Activated CD4-positive, alpha-beta memory T cell treated with anti-CD3 and anti-CD28 coated beads for 36 hours (primary cell): ENCODE results near the gene EFNA5. TPM values are rescaled to one million over a fixed set of nuclear protein-coding genes. Genes with fewer than 3 reads are reported as not detected.

ENCODE experiments used
- CTCF ChIA-PET: fragments of 350-600 bp; sonication (Branson Sonifier 250); formaldehyde crosslinking; loops from one replicate; lab custom pipeline; 2021; ENCODE audit warnings: antibody characterized with exemption, inconsistent platforms; lab: Charles Lee
- POLR2A ChIA-PET: fragments of 350-600 bp; sonication (Branson Sonifier 250); formaldehyde crosslinking; loops from one replicate; lab custom pipeline; 2021; ENCODE audit warnings: antibody characterized with exemption; lab: Charles Lee
- DNase-seq: peaks from one replicate; pipeline ENCODE4 v3.0.0-alpha.2; 2020
- H3K27ac Mint-ChIP-seq: one replicate; pipeline ENCODE4 v1.8.0; 2021; ENCODE audit warnings: mixed read lengths
- H3K27me3 Mint-ChIP-seq: one replicate; pipeline ENCODE4 v1.8.0; 2021; ENCODE audit warnings: mixed read lengths
- H3K36me3 Mint-ChIP-seq: one replicate; pipeline ENCODE4 v1.8.0; 2021; ENCODE audit warnings: mixed read lengths
- H3K4me1 Mint-ChIP-seq: one replicate; pipeline ENCODE4 v1.8.0; 2021; ENCODE audit warnings: low read depth, mixed read lengths
- H3K4me3 Mint-ChIP-seq: one replicate; pipeline ENCODE4 v1.8.0; 2021; ENCODE audit warnings: mild to moderate bottlenecking, mixed read lengths
- H3K9me3 Mint-ChIP-seq: one replicate; pipeline ENCODE4 v1.8.0; 2021; ENCODE audit warnings: mixed read lengths
- intact Hi-C: fragments of 100-400 bp; cut with micrococcal nuclease; formaldehyde crosslinking; loops from one replicate; pipeline ENCODE4 v1.15.1; 2023
- total RNA-seq, 2 experiments: library from RNA; stranded (reverse); gene quantifications; one replicate each; pipeline ENCODE4 v1.2.3, GENCODE V29; 2021

The EFNA5 gene
- total RNA-seq, 2 experiments from 2014 or later: not detected

DNA sequence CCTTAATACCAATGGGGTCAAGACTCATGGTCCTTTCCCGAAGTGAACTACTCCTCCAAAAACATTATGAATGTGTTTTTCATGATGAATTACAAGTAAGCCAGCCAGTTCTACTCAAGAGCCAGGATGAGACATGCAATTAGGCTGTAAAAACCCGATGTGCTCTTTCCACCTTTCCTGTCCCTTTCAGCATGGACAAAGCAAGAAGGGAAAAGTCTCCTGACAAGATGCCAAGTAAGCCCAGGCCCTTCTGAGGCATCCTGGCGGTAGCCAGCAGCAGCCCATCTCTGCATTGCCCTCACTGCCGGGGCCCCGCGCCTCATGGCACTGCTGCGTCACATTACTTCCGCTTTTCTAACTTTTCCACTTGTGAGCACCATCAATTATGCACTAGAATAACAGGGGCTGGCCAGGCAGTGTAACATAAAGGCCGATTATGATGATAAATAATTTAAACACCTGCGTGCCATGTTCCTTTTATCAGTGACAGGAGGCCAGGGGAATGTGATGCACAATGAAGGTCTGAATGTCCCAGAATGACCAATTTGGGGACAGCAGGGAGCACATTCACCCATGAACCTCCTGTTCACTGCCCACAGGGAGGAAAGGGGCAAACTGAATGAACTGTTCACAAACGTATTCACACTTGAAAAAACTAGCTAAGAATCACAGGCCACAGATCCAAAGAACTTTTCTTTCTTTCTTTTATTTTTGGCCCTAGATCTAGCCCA lies 37.4 kb downstream of the EFNA5 start:
- Mint-ChIP-seq H3K4me3 (no peak overlapping the region), H3K9me3 (no peaks in the 10 kb centered on the region), H3K36me3 (no peaks in the 10 kb centered on the region), H3K4me1 (no peaks in the 10 kb centered on the region), H3K27me3 (peaks cover 8% of the 10 kb centered on the region), H3K27ac (no peak overlapping the region)
- ChIA-PET CTCF (no interaction called here), POLR2A (no interaction called here)
- DNase-seq: no peak
- intact Hi-C loops: no loop called here

DNA sequence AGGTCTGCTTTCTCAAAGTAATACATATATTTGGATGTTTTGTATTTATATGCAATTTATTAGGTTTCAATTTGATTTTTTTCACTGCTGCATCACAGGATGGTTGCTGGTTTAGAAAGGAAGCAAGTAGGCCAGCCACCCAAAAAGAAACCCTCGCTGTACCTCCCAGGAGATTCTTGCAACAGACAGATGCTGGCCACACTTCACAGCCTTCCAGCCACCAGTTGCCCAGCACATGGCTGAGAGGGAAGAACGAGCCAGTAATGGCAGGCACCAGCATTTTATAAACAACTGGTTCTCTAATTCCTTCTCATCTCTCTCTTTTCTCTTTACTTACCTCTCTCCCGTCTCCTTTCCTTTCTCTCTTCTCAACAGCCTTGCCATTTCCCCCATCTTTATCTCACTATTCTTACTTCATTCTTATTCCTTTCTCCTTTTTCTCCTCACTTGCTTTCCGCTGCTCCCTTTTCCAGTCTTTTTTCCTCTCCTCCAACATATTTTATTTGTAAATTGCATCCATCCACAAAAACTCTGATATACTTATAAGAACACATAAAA lies 38.9 kb downstream of the EFNA5 start:
- Mint-ChIP-seq H3K36me3 (no peaks in the 10 kb centered on the region), H3K9me3 (no peaks in the 10 kb centered on the region), H3K4me3 (no peak overlapping the region), H3K4me1 (no peaks in the 10 kb centered on the region), H3K27me3 (peaks cover 8% of the 10 kb centered on the region), H3K27ac (no peak overlapping the region)
- ChIA-PET CTCF (no interaction called here), POLR2A (no interaction called here)
- intact Hi-C loops: no loop called here
- no peak for DNase-seq

DNA sequence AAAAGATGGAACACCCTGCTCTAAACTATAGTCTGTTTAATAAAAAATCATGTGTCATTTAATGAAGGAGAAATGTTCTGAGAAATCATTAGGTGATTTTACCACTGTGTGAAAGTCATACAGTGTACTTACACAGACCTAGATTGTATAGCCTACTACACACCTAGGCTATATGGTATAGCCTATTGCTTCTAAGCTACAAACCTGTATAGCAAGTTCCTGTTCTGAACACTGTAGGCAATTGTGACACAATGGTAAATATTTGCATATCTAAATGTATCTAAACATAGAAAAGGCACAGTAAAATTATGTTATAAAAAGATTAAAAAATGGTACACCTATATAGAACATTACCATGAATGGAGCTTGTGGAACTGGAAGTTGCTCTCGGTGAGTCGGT lies 40.6 kb downstream of the EFNA5 start:
- DNase-seq: no peak
- ChIA-PET POLR2A (no interaction called here), CTCF (no interaction called here)
- intact Hi-C loops: no loop called here
- Mint-ChIP-seq H3K4me1 (no peaks in the 10 kb centered on the region), H3K36me3 (no peaks in the 10 kb centered on the region), H3K4me3 (no peak overlapping the region), H3K27ac (no peak overlapping the region), H3K9me3 (no peaks in the 10 kb centered on the region), H3K27me3 (peaks cover 8% of the 10 kb centered on the region)

DNA sequence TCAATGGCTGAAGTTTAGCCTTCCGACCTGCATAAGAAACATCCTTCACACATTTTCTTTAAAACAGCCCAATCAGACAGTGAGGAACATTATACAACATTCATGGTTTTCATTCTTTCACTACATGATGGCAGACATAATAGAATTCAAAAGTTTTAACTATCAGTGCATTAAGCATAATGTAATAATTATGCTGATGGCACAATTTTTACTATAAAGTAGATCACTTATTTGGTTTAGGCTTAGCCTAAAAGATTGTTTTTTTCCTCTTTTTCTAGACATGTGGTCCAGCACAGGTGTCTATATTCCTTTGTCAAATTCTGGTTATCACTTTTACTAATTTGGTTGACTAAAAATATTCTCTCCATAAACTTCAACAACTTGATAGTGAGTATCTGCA lies 46.5 kb downstream of the EFNA5 start:
- Mint-ChIP-seq H3K36me3 (no peaks in the 10 kb centered on the region), H3K27me3 (no peaks in the 10 kb centered on the region), H3K4me3 (no peak overlapping the region), H3K9me3 (no peaks in the 10 kb centered on the region), H3K4me1 (no peaks in the 10 kb centered on the region), H3K27ac (no peak overlapping the region)
- intact Hi-C loops: no loop called here
- DNase-seq: no peak
- ChIA-PET POLR2A (no interaction called here), CTCF (no interaction called here)

DNA sequence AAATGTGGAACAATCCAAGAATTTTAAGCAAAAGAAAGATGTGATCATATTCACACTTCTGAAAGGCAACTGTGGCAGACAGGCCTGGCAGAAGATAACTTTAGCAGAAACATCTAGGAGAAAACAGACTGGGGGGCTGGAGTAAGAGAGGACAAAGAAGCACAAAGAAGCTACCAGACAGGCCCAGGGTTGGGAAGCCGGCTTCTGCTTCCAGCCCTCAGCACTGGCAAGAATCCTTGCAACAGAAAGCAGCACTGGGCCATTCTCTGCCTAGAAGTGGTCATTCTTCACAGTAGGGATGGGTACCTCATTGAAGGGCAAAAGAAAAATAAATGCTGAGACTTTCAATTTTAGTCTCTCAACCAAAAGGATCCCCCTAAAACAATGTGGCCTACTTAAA lies 49.6 kb downstream of the EFNA5 start:
- Mint-ChIP-seq H3K27ac (no peak overlapping the region), H3K36me3 (no peaks in the 10 kb centered on the region), H3K4me1 (no peaks in the 10 kb centered on the region), H3K27me3 (no peaks in the 10 kb centered on the region), H3K4me3 (no peak overlapping the region), H3K9me3 (no peaks in the 10 kb centered on the region)
- intact Hi-C loops: no loop called here
- CTCF ChIA-PET: no interaction called here
- POLR2A ChIA-PET: no interaction called here
- no peak for DNase-seq

DNA sequence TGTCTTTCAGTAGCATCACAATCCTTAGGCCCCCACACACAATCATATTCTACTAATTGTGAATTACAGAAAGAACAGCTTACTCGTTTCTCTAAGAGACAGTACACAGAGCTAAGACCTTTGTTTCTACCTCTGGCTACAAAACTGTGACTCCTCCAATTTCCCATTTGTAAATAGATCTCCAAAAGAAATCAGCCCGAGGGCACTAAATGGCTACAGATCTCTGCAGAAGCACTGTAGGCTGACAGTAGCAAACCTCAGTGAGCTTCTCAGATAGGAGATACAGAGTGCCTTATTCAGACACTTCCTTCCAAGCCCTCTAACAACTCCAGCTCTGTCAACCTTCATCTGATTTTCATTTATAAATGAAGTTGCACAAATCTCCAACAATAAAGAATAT lies 51.0 kb downstream of the EFNA5 start:
- H3K4me1 Mint-ChIP-seq: no peaks in the 10 kb centered on the region
- no peaks in the 10 kb centered on the region for H3K36me3 Mint-ChIP-seq
- ChIA-PET POLR2A (no interaction called here), CTCF (no interaction called here)
- no peak for DNase-seq
- no peak overlapping the region for H3K4me3 Mint-ChIP-seq
- no peaks in the 10 kb centered on the region for H3K27me3 Mint-ChIP-seq
- no peaks in the 10 kb centered on the region for H3K9me3 Mint-ChIP-seq
- H3K27ac Mint-ChIP-seq: no peak overlapping the region
- intact Hi-C loops: no loop called here

DNA sequence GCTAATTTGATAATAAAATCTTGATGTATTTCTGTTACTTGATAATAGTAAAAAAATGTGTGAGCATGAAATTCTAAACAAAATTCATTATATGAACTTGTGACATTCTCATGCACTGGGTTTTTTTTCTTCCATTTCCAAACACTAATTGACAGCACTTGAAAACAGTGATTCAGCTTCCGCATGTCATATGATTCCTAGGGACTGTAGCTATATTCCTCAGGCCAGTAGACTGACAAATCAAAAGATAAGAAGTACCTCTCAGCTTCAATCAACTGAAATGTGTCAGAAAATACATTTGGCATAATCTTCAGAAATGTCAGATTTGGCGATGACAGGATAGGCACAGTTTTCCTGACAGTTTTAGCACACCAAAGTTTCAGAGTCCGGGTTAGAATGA lies 52.5 kb downstream of the EFNA5 start:
- no peaks in the 10 kb centered on the region for H3K36me3 Mint-ChIP-seq
- POLR2A ChIA-PET: no interaction called here
- H3K4me3 Mint-ChIP-seq: no peak overlapping the region
- intact Hi-C loops: no loop called here
- no peak overlapping the region for H3K27ac Mint-ChIP-seq
- CTCF ChIA-PET: no interaction called here
- no peaks in the 10 kb centered on the region for H3K9me3 Mint-ChIP-seq
- H3K4me1 Mint-ChIP-seq: no peaks in the 10 kb centered on the region
- no peak for DNase-seq
- peaks cover 3% of the 10 kb centered on the region for H3K27me3 Mint-ChIP-seq

DNA sequence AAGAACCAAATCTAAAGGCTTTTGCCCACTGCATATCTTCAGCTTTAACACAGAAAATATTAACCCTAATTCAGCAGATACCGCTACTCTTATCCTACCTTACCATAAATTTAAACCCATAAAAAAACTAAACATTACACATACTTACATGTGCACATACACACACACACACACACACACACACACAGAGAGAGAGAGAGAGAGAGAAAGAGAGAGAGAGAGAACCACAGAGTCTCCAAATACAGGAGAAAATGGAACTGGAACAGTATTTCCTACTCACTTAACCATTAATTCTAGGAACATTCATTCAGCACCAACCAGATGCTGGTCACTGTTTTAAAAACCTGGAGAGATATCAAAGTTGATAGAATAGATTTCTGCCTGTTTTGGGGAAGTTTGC lies 53.7 kb downstream of the EFNA5 start:
- Mint-ChIP-seq H3K27me3 (peaks cover 3% of the 10 kb centered on the region), H3K4me3 (no peak overlapping the region), H3K27ac (no peak overlapping the region), H3K4me1 (no peaks in the 10 kb centered on the region), H3K9me3 (no peaks in the 10 kb centered on the region), H3K36me3 (no peaks in the 10 kb centered on the region)
- intact Hi-C loops: no loop called here
- CTCF ChIA-PET: no interaction called here
- no peak for DNase-seq
- POLR2A ChIA-PET: no interaction called here

DNA sequence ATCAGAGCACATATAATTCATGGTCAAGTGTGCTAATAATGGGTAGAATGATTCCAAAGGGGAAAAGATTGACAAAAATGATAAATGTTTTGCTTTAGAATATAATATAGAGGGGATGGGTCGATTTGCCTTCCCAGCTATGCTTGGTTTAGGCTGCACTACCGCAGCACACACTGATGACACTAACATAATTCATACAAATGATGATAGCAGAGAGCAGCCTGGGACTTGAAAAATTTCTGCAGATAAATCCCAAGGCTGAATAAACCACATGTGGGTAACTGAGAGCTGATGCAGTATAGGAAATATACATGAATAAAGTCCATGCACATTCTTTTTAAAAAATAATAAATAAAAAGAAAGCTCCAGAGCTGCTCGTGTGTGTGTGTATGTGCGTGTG lies 54.5 kb downstream of the EFNA5 start:
- ChIA-PET CTCF (no interaction called here), POLR2A (no interaction called here)
- intact Hi-C loops: no loop called here
- no peaks in the 10 kb centered on the region for H3K9me3 Mint-ChIP-seq
- H3K36me3 Mint-ChIP-seq: no peaks in the 10 kb centered on the region
- DNase-seq: no peak
- no peaks in the 10 kb centered on the region for H3K4me1 Mint-ChIP-seq
- H3K27ac Mint-ChIP-seq: no peak overlapping the region
- no peak overlapping the region for H3K4me3 Mint-ChIP-seq
- peaks cover 5% of the 10 kb centered on the region for H3K27me3 Mint-ChIP-seq

DNA sequence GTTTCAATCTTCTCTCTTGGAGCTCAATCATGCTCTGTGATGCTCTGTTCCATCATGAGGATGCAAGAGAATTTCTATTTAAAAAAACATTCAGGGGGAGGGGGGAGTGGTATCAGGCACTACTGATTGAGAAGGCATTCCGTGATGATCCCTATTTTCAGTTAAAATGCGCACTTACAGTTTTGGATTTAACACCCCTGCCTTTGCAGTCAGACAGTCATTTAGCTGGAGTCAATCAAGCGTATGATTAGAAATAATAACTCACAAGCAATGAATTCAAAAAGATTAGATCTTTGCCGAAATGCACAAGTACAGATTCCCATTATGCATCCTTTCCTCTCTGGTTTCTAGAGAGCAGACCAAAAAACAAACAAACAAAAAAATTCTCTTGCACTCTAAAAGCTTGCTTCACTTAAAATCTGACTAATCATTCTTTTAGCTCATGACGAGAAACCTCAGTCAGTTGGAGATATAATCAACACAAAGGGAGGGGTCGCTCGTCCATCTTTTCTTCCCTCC lies 55.4 kb downstream of the EFNA5 start:
- POLR2A ChIA-PET: no interaction called here

DNA sequence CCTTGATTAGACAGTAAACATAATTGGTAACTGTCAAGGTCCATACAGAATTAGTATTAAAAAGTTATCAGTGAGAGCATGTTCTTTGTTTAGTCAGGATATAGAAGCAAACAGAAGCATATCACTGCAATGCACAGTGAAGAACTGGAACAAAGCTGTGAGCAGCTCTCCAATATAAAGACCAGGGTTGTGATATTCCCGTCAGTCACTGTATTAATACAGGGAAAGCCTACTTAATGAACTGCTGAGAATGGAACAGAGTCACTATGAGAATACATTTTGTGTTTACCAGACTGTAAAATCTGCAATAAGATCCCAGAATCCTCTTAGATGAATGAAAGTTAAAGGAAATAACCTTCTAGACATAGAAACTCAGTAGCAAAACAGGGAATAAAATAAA lies 58.2 kb downstream of the EFNA5 start:
- no peak for DNase-seq
- H3K36me3 Mint-ChIP-seq: no peaks in the 10 kb centered on the region
- H3K4me3 Mint-ChIP-seq: no peak overlapping the region
- no peaks in the 10 kb centered on the region for H3K4me1 Mint-ChIP-seq
- H3K27ac Mint-ChIP-seq: no peak overlapping the region
- ChIA-PET CTCF (no interaction called here), POLR2A (no interaction called here)
- intact Hi-C loops: no loop called here
- H3K27me3 Mint-ChIP-seq: peaks cover 8% of the 10 kb centered on the region
- no peaks in the 10 kb centered on the region for H3K9me3 Mint-ChIP-seq

More for the DNA sequence above, 55.4 kb downstream of the EFNA5 start:
- Mint-ChIP-seq H3K4me3 (no peak overlapping the region), H3K9me3 (no peaks in the 10 kb centered on the region), H3K4me1 (no peaks in the 10 kb centered on the region), H3K27me3 (peaks cover 8% of the 10 kb centered on the region), H3K36me3 (no peaks in the 10 kb centered on the region), H3K27ac (no peak overlapping the region)
- CTCF ChIA-PET: no interaction called here
- intact Hi-C loops: no loop called here
- DNase-seq: no peak

DNA sequence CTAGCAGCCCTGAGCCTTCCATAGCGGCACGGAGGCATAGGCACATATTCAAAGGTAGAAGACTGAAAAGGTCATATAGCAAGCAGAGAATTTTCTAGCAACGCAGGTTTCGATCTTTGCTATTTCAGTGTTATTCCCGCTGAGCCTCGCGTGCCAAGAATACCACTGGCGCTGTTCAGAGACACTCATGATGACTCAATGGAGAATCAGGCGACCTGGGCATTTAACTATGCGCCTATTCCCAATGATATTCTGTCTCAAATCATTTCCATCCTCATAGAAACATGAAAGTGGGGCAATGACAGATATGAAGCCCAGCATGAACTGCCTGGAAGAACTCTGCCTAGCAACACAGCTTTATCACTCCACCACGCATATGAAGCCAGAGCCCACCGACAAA lies 59.9 kb downstream of the EFNA5 start:
- H3K27ac Mint-ChIP-seq: no peak overlapping the region
- H3K4me1 Mint-ChIP-seq: no peaks in the 10 kb centered on the region
- H3K9me3 Mint-ChIP-seq: no peaks in the 10 kb centered on the region
- DNase-seq: no peak
- H3K4me3 Mint-ChIP-seq: no peak overlapping the region
- ChIA-PET POLR2A (no interaction called here), CTCF (no interaction called here)
- H3K36me3 Mint-ChIP-seq: no peaks in the 10 kb centered on the region
- peaks cover 11% of the 10 kb centered on the region for H3K27me3 Mint-ChIP-seq
- intact Hi-C loops: no loop called here

DNA sequence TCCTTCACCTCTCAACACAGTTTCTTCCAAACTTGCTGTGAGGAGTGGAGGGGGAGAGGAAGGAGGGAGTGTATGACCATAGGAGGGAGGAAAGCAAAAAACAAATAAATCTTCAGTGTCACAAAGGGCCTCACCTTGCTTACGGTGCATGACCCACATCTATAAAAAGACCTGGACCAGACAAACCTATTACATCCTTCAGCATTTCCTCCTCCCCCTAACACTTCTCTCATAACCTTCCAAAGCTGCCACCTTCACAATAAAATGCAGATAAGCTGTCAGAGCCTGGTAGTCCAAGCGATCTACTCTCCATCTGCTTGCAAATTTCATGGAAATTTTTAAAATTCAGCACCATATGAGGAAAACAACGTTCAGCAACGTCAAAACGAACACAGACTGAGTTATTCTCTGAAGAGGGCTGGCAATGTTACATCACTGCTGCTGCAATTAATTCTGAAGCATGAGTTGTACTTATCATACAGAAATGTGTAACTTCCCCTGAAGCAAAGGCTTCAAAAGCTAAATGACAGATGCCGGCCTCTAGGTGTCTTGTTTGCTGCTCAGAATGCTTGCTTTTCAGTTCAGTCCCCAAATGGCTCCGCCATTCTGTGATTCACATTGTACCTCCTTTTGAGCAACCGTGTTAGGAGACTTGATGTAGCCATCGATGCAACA lies 62.9 kb downstream of the EFNA5 start:
- Mint-ChIP-seq H3K9me3 (no peaks in the 10 kb centered on the region), H3K27ac (no peak overlapping the region), H3K36me3 (no peaks in the 10 kb centered on the region), H3K4me1 (no peaks in the 10 kb centered on the region), H3K27me3 (peaks cover 13% of the 10 kb centered on the region), H3K4me3 (no peak overlapping the region)
- POLR2A ChIA-PET: no interaction called here
- CTCF ChIA-PET: no interaction called here
- no peak for DNase-seq
- intact Hi-C loops: no loop called here
